Thyroid gland (tissue), 4 donors: Measurements from ENCODE around the gene RAC2.

Experiments
- POLR2A ChIP-seq, 2 donors: fragments of 450-650 bp; IDR thresholded peaks; one replicate each; pipeline ENCODE4 v1.6.1; 2017; ENCODE audit warnings: antibody characterized with exemption in 2 of 2, mild to moderate bottlenecking in 2 of 2, moderate library complexity in 1 of 2
- TF ChIP-seq, protein P1 (sequence below), 6 experiments: fragments of 200-600 bp in 3 of 6; fragments of 450-650 bp in 3 of 6; sonication (generic) in 3 of 6; IDR thresholded peaks; one replicate each; pipeline ENCODE4 v1.5.1; 2016 to 2019; ENCODE audit warnings: antibody characterized with exemption in 6 of 6, mild to moderate bottlenecking in 2 of 6, inconsistent platforms in 1 of 6, moderate library complexity in 1 of 6

DNA sequence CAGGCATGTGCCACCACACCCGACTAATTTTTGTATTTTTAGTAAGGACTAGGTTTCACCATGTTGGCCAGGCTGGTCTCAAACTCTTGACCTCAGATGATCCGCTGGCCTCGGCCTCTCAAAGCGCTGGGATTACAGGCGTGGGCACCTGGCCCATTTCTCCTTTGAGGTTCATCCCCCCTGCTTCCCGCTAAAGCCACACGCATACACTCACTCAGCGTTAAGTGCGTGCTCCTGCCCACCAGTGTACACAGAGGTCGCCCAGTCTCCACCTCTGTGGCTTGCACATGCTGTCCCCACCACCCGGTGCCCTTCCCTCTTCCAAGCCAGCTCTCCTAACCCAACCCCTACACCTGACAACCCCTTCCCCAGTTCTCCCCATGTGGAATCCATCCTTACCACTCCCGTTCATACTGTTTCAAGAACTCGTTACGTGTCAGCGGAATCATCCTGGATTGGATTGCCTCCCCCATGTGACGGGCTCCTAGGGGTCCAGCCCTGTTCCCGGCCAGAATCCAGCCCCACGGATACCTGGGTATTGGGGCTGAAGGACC is 22.6 kb upstream of the RAC2 start:
- no peak for TF ChIP-seq POLR2A (IDR thresholded peaks at IDR 0.05)
- TF ChIP-seq, protein P1, sequence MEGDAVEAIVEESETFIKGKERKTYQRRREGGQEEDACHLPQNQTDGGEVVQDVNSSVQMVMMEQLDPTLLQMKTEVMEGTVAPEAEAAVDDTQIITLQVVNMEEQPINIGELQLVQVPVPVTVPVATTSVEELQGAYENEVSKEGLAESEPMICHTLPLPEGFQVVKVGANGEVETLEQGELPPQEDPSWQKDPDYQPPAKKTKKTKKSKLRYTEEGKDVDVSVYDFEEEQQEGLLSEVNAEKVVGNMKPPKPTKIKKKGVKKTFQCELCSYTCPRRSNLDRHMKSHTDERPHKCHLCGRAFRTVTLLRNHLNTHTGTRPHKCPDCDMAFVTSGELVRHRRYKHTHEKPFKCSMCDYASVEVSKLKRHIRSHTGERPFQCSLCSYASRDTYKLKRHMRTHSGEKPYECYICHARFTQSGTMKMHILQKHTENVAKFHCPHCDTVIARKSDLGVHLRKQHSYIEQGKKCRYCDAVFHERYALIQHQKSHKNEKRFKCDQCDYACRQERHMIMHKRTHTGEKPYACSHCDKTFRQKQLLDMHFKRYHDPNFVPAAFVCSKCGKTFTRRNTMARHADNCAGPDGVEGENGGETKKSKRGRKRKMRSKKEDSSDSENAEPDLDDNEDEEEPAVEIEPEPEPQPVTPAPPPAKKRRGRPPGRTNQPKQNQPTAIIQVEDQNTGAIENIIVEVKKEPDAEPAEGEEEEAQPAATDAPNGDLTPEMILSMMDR (IDR thresholded peaks at IDR 0.05), result no peak
